Endothelial cell of umbilical vein (primary cell): ENCODE measurements around the gene GPALPP1.

ENCODE experiments used
- EZH2 ChIP-seq: IDR thresholded peaks from 2 replicates; pipeline ENCODE4 v1.6.1; 2012; ENCODE audit warnings: borderline replicate concordance, low read depth, mild to moderate bottlenecking, moderate library complexity, low read length, inconsistent platforms; ENCODE audit not compliant: severe bottlenecking
- FOS ChIP-seq: IDR thresholded peaks from 2 replicates; pipeline ENCODE4 v1.6.1; 2011; ENCODE audit warnings: mild to moderate bottlenecking, low read length, moderate library complexity, borderline replicate concordance; ENCODE audit not compliant: insufficient read depth
- POLR2A ChIP-seq: IDR thresholded peaks from 2 replicates; pipeline ENCODE4 v1.6.1; 2012; ENCODE audit warnings: low read depth, mild to moderate bottlenecking, control low read depth, low read length
- POLR2AphosphoS5 ChIP-seq: IDR thresholded peaks from 2 replicates; pipeline ENCODE4 v1.6.1; 2012; ENCODE audit warnings: low read depth, mild to moderate bottlenecking, control low read depth, low read length, moderate library complexity; ENCODE audit not compliant: insufficient read depth
- TF ChIP-seq, protein P1 (sequence below), 2 donors: IDR thresholded peaks; 1 replicate in 1 of 2; 2 replicates in 1 of 2; pipeline ENCODE4 v1.5.1; 2011; ENCODE audit warnings: low read length in 2 of 2, mild to moderate bottlenecking in 2 of 2, moderate library complexity in 2 of 2, control low read depth in 1 of 2, inconsistent platforms in 1 of 2, low read depth in 1 of 2; ENCODE audit not compliant: insufficient read depth in 1 of 2; ENCODE audit errors: extremely low read depth in 1 of 2

DNA sequence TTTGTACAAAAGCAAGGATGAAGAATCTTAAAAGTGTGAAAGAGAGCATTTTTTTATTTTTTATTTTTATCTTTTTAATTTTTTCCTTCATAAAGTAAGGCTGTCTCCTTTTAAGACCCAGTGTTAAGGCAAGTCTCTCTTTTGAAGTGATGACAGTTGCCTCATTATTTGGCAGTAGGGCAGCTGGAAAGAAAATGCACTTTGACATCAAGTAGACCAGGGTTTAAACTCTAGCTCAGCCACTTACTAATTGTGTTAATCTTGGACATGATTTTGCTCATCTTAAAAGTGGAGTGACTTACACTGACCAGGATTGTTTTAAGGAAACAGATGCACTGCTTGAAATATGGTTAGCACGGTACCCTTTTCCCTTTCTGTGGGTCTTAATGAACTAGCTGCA lies 18.5 kb downstream of the GPALPP1 start:
- TF ChIP-seq POLR2A (no peak), EZH2 (no peak), POLR2AphosphoS5 (no peak), FOS (no peak)
- TF ChIP-seq, protein P1, sequence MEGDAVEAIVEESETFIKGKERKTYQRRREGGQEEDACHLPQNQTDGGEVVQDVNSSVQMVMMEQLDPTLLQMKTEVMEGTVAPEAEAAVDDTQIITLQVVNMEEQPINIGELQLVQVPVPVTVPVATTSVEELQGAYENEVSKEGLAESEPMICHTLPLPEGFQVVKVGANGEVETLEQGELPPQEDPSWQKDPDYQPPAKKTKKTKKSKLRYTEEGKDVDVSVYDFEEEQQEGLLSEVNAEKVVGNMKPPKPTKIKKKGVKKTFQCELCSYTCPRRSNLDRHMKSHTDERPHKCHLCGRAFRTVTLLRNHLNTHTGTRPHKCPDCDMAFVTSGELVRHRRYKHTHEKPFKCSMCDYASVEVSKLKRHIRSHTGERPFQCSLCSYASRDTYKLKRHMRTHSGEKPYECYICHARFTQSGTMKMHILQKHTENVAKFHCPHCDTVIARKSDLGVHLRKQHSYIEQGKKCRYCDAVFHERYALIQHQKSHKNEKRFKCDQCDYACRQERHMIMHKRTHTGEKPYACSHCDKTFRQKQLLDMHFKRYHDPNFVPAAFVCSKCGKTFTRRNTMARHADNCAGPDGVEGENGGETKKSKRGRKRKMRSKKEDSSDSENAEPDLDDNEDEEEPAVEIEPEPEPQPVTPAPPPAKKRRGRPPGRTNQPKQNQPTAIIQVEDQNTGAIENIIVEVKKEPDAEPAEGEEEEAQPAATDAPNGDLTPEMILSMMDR (IDR thresholded peaks at IDR 0.05; ENCODE audit: extremely low read depth in 1 of 2, insufficient read depth in 1 of 2, low read depth in 1 of 2, low read length in 2 of 2) = no peak
